Measurements from ENCODE around the gene JAK1.

DNA sequence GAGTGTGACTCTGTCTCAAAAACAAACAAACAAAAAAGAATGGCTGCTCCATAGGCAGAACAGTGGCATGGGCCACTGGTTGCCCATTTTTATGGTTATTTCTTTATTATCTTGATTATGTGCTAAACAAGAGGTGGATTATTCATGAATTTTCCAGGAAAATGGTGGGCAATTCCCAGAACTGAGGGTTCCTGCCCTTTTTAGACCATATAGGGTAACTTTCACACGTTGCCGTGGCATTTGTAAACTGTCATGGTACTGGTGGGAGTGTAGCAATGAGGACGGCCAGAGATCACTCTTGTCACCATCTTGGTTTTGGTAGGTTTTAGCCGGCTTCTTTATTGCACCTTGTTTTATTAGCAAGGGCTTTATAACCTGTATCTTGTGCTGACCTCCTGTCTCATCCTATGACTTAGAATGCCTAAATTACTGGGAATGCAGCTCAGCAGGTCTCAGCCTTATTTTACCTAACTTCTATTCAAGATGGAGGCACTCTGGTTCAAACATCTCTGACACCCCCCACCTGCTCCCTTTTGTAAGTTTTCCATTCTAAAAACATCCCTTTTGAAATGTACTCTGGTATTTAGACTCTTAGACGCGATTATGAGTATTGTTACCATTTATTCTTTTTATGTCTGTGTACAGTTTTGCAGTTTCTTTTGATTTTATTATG lies 164.4 kb downstream of the JAK1 start:
- TF ChIP-seq, protein P1, sequence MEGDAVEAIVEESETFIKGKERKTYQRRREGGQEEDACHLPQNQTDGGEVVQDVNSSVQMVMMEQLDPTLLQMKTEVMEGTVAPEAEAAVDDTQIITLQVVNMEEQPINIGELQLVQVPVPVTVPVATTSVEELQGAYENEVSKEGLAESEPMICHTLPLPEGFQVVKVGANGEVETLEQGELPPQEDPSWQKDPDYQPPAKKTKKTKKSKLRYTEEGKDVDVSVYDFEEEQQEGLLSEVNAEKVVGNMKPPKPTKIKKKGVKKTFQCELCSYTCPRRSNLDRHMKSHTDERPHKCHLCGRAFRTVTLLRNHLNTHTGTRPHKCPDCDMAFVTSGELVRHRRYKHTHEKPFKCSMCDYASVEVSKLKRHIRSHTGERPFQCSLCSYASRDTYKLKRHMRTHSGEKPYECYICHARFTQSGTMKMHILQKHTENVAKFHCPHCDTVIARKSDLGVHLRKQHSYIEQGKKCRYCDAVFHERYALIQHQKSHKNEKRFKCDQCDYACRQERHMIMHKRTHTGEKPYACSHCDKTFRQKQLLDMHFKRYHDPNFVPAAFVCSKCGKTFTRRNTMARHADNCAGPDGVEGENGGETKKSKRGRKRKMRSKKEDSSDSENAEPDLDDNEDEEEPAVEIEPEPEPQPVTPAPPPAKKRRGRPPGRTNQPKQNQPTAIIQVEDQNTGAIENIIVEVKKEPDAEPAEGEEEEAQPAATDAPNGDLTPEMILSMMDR (IDR thresholded peaks at IDR 0.05) = no peak
- TF ChIP-seq EP300 (IDR thresholded peaks at IDR 0.05; ENCODE audit: low read depth) (no peak), POLR2A (IDR thresholded peaks at IDR 0.05) (no peak), POLR2AphosphoS5 (IDR thresholded peaks at IDR 0.05) (no peak)
